Epithelial cell of prostate (primary cell): ENCODE results near the gene EHMT1.
"Not testable (repeated sequence)": the region's sequence is repeated elsewhere in the genome, so short reads cannot be mapped to it uniquely, and the experiment has no call there.

Experiments
- DNase-seq: peaks from one replicate; pipeline ENCODE4 v3.0.0-alpha.2; 2011; ENCODE audit warnings: low read depth, low spot score
- H3K27ac ChIP-seq: fragments of 450-650 bp; 2 replicates; pipeline ENCODE4 v1.5.1; 2017; ENCODE audit warnings: mild to moderate bottlenecking

Gene EHMT1

GRCh38 chr9:137793196-137793841, 174.5 kb downstream of the EHMT1 start:
- no peak for DNase-seq
- H3K27ac ChIP-seq, result no peak overlapping the region

- no peak for DNase-seq
- no peak overlapping the region for H3K27ac ChIP-seq
Observed at GRCh38 chr9:137795156-137795666, 176.4 kb downstream of the EHMT1 start.

- H3K27ac ChIP-seq, result no peak overlapping the region
- no peak for DNase-seq
Observed at GRCh38 chr9:137797206-137798120, 178.7 kb downstream of the EHMT1 start.

- no peak overlapping the region for H3K27ac ChIP-seq
- no peak for DNase-seq
Observed at GRCh38 chr9:137798142-137798541, 179.3 kb downstream of the EHMT1 start.

GRCh38 chr9:137798901-137799629, 180.3 kb downstream of the EHMT1 start:
- no peak overlapping the region for H3K27ac ChIP-seq
- no peak for DNase-seq

GRCh38 chr9:137799630-137799983, 180.8 kb downstream of the EHMT1 start:
- no peak for DNase-seq
- no peak overlapping the region for H3K27ac ChIP-seq

GRCh38 chr9:137800196-137801022, 181.6 kb downstream of the EHMT1 start:
- H3K27ac ChIP-seq, result no peak overlapping the region
- DNase-seq, result no peak

- H3K27ac ChIP-seq, result no peak overlapping the region
- no peak for DNase-seq
Observed at GRCh38 chr9:137801023-137801319, 182.2 kb downstream of the EHMT1 start.

- H3K27ac ChIP-seq, result no peak overlapping the region
- no peak for DNase-seq
Observed at GRCh38 chr9:137802021-137802420, 183.2 kb downstream of the EHMT1 start.

- H3K27ac ChIP-seq, result no peak overlapping the region
- no peak for DNase-seq
Observed at GRCh38 chr9:137802521-137803243, 183.9 kb downstream of the EHMT1 start.

- peak; percentile 43 for DNase-seq
Observed at GRCh38 chr9:137804908-137805630, 186.3 kb downstream of the EHMT1 start.

GRCh38 chr9:137807721-137808703, 189.2 kb downstream of the EHMT1 start:
- no peak for DNase-seq
- H3K27ac ChIP-seq, result no peak overlapping the region

More at GRCh38 chr9:137804908-137805630, 186.3 kb downstream of the EHMT1 start:
- H3K27ac ChIP-seq, result no peak overlapping the region

- DNase-seq, result no peak
- H3K27ac ChIP-seq, result no peak overlapping the region
Observed at GRCh38 chr9:137809040-137809576, 190.3 kb downstream of the EHMT1 start.

GRCh38 chr9:137809726-137810450, 191.1 kb downstream of the EHMT1 start:
- not testable (repeated sequence) for DNase-seq, H3K27ac ChIP-seq

GRCh38 chr9:137811283-137811870, 192.6 kb downstream of the EHMT1 start:
- DNase-seq, result no peak
- H3K27ac ChIP-seq, result no peak overlapping the region

- no peak overlapping the region for H3K27ac ChIP-seq
- no peak for DNase-seq
Observed at GRCh38 chr9:137812356-137813023, 193.7 kb downstream of the EHMT1 start.
